ENCODE measurements around the gene SKAP2.

Gene SKAP2

GRCh38 chr7:26629696-26630095 is 234.7 kb downstream of the SKAP2 start:
- no peak for FAIRE-seq

DNA sequence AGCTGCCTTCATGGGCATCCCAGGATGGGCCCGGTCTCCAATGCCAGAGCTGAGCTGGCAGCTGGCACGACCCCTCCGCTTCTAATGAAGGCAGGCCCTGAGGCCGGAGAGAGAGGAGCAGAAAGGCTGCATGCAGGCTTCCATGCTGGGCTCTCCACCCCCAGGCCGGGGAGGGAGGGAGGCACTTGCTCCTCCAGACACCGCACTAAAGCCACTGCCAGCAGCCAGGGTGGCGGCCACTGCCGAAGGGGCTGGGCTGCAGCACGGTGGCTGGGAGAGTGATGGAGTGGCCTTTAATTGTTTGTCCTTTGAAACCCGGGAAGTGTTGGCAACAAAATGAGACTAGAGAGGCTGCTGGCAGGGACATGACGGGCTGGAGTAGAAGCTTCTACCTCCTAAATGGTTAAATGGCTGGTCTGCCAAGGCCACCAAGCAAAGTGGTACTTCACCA is 236.5 kb downstream of the SKAP2 start:
- FAIRE-seq, result no peak

DNA sequence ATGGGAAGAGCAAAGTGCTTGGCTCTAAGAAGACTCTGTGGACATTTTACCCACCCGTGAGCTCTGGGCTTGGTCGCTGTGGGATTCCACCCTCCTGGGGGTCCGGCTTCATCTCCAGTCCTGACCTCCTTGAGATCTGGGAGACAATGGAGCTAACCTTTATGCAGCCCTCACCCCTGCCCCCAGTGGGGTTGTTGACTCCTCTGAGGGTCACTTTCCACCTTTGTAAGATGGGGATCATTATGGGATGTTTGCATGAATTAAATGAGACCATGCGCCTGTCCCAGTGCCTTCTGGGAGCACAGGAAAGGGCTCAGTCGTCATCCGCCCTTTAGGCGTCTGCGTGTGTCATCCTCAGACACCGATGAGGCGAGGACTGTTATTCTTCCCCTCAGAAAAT is 237.2 kb downstream of the SKAP2 start:
- FAIRE-seq, result no peak

DNA sequence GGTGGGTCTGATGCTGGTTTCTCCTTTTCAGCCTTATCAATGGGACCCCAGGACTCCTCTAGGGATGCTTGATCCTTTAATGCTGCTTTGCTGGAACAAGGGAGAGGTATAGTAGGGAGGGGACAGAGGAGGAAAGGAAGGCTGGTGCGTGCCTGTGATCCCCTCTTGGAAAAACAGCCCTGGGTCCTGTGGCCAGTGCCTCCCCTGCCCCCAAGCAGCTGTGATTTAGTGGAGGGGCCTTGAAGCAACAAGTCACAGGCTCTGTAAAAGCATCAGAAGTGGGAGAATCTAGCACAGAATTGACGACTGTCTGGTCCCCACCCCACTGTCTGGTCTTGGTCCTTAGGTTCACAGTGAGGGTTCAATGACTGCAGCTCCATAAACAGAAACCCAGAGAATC is 237.7 kb downstream of the SKAP2 start:
- no peak for FAIRE-seq

DNA sequence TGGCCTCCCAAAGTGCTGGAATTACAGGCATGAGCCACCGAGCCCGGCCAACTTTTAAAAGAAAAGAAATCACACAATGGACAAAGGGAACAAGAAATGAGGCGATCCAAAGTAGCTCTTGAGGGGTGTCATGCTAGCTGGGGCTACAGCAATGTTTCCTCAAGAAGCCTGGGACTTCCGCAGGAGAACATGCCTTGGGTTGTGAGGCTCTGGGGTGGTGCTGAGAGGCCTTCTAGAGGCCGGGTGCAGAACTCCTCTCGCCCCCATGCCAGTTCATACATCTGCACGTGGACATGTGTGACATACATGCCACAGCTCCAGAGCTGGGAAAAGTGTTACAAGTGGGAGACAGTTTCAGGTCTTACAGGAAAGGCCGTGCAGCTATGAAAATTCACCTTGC is 238.2 kb downstream of the SKAP2 start:
- no peak for FAIRE-seq

GRCh38 chr7:26625286-26625685 is 239.1 kb downstream of the SKAP2 start:
- FAIRE-seq, result no peak

DNA sequence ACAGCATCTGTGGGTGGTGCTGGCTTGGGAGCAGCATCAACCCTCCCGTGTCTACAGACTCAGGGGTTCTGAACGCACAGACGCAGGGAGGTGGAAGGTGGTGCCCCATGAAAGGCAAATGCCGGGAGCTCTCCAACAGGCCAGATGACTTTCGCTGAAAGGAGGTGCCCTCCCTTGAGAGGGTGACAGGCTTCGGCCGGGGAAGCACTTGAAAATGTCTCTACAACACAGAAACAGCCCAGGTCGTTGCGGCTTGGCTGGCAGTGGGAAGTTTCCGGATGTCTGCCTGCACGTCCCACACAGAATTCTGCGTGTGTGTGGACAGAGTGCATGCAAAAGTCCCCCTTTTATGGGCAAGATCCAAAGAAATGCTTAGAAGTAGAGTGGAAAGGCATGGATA is 239.6 kb downstream of the SKAP2 start:
- FAIRE-seq, result no peak

DNA sequence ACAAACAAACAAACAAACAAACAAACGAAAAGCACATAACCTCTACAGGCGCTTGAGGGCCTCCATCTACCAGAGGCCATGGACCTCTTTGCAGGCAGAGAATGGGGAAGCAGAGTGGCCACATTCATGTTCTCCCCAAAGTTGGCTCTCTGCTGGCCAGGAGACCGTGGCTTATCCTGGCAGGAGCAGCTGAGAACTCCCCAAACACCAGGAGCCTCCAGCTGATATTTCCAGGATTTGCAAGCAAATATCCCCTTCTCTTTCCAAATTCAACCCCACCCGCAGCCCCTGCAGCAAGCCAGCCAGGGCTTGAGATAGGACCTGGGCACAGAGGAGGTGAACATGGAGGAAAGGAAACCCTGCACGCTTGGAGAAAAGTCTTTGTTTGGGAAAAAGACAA is 240.0 kb downstream of the SKAP2 start:
- no peak for FAIRE-seq

DNA sequence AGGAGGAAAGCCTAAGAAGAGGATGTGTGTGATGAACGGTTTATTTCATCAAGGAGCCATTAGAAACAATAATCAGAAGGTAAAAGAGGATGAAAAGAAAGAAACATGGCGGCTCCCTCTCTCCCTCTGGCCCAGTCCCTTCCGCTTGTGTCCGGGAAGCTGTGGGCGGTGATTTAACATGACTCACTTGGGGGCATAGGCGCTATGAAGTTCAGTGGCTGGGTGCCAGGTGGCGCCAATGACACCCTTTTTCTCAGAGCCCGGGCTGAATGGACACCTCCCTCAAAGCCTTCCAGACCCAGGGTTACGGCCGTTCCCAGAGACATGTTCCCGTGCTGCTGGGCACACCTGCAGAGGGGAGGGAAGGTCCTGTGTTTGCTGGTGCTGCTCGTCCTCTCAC is 244.0 kb downstream of the SKAP2 start:
- FAIRE-seq, result no peak

GRCh38 chr7:26619348-26619984 is 244.9 kb downstream of the SKAP2 start:
- no peak for FAIRE-seq

DNA sequence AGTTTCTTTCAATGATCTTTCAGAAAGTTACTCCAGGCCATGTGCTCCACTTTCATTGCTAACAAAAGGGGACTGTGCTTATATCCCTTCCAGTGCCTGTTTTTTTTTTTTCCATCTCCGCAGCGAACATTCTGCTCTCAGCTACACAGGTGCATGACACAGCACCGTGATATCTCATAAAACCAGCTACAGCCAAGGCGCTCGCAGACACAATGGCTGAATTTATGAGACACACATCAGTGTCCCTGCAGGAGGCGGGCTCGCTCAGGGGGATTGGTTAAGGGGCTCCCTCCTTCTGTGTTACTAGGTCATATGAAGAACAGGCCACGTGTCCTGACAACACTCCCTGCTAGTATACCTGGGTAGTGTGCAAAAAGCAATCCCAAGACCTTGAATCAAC is 245.5 kb downstream of the SKAP2 start:
- no peak for FAIRE-seq

- no peak for FAIRE-seq
Measured at GRCh38 chr7:26618449-26618848, 245.9 kb downstream of the SKAP2 start.

Data from colon (tissue), 2 donors.